A549 (cell line): Measurements from ENCODE around the gene GPAM. TPM values are rescaled to one million over a fixed set of nuclear protein-coding genes. Genes with fewer than 3 reads are reported as not detected.
A peak's percentile ranks its signal among the peaks of the same experiment; 100 is the strongest.
"Not testable (repeated sequence)": the region's sequence is repeated elsewhere in the genome, so short reads cannot be mapped to it uniquely, and the experiment has no call there.

Experiments
- ATAC-seq, 2 experiments: fragments of 200-7000 bp in 1 of 2; fragments of >200 bp in 1 of 2; cut with Nextera tagmentation in 1 of 2; cut with Tn5 transposase in 1 of 2; 3 replicates each; pipeline versions ENCODE4 v1.8.0 to v1.9.1; 2018 to 2020; ENCODE audit warnings: mild to moderate bottlenecking in 1 of 2, moderate library complexity in 1 of 2
- CTCF ChIA-PET: fragments of 300-600 bp; sonication (Branson Sonifier 250); formaldehyde crosslinking; extraction: SDS; loops from one replicate; lab custom pipeline; 2021; ENCODE audit warnings: antibody characterized with exemption, inconsistent platforms; lab: Yijun Ruan, JAX
- POLR2A ChIA-PET: fragments of 350-600 bp; formaldehyde crosslinking; extraction: SDS; loops from one replicate; lab custom pipeline; 2021; ENCODE audit warnings: antibody characterized with exemption, inconsistent platforms; lab: Yijun Ruan, JAX
- DNase-seq, 2 experiments: peaks; one replicate each; pipeline versions ENCODE4 v3.0.0 to v3.0.0-alpha.2; 2011 to 2016; ENCODE audit warnings: low read depth in 1 of 2, low spot score in 1 of 2
- FAIRE-seq: peaks from 2 replicates; lab custom pipeline; 2011; peaks lifted over from hg19 to GRCh38; lab: Jason Lieb, UNC
- H3K27ac ChIP-seq, 2 experiments: fragments of >200 bp; sonication (Bioruptor Twin); formaldehyde crosslinking; 3 replicates each; pipeline ENCODE4 v1.5.1; 2016 to 2017
- H3K4me1 ChIP-seq: fragments of >200 bp; sonication (Bioruptor Twin); formaldehyde crosslinking; 3 replicates; pipeline ENCODE4 v1.6.1; 2016
- H3K4me2 ChIP-seq: fragments of >200 bp; sonication (Bioruptor Twin); formaldehyde crosslinking; 3 replicates; pipeline ENCODE4 v1.6.1; 2016
- H3K4me3 ChIP-seq: fragments of >200 bp; sonication (Bioruptor Twin); formaldehyde crosslinking; 3 replicates; pipeline ENCODE4 v1.5.1; 2016
- H3K9me3 ChIP-seq: fragments of >200 bp; sonication (Bioruptor Twin); formaldehyde crosslinking; 3 replicates; pipeline ENCODE4 v1.6.1; 2016
- ZC3H11A ChIP-seq: fragments of 450-650 bp; IDR thresholded peaks from 2 replicates; pipeline ENCODE4 v1.6.1; 2014; ENCODE audit warnings: antibody characterized with exemption, mild to moderate bottlenecking
- WGBS: methylation state at CpG from one replicate; pipeline ENCODE4 v1.1.6; 2017; ENCODE audit errors: missing lambda C conversion rate; 5-methylcytosine and 5-hydroxymethylcytosine counted together
- polyA plus RNA-seq, 4 experiments: library from polyadenylated mRNA; depleted of rRNA in 3 of 4; stranded (reverse); fragments of >200 nt; fragmentation: RNase III in 1 of 4; extraction: RNeasy Plus Mini Kit Qiagen cat#74134 plus additional on column Dnase treatment in 1 of 4; gene quantifications; 2 replicates in 3 of 4; 3 replicates in 1 of 4; pipeline ENCODE4 v1.2.3, GENCODE V29; 2011 to 2017

Gene GPAM
- polyA plus RNA-seq, 2 of the 4 experiments (the other 2 are of a cell fraction) = 5.7 to 13.3 TPM

GRCh38 chr10:112109779-112110178, 73.8 kb downstream of the GPAM start:
- CTCF ChIA-PET, ATAC-seq, H3K9me3 ChIP-seq, H3K4me3 ChIP-seq, DNase-seq, POLR2A ChIA-PET, H3K4me1 ChIP-seq, H3K4me2 ChIP-seq, FAIRE-seq, H3K27ac ChIP-seq: not testable (repeated sequence)
- 0 out of 2 replicates have a peak, but pooled peaks have one; percentile 8 for TF ChIP-seq ZC3H11A
- no CpG with 5 or more reads among the region's 2 CpGs for WGBS

Other genes starting within 250 kb of the GPAM start
- gene TECTB, start 99.6 kb upstream of the GPAM start, polyA plus RNA-seq (2011; rRNA removed) = not detected in 2 replicates
- not detected in 3 replicates for gene TECTB, start 99.6 kb upstream of the GPAM start, polyA plus RNA-seq (2017; fragmentation: RNase III; extraction: RNeasy Plus Mini Kit Qiagen cat#74134 plus additional on column Dnase treatment)
- 0.24 and 0.25 TPM in 2 replicates for gene ACSL5, start 190.4 kb upstream of the GPAM start, polyA plus RNA-seq (2011; rRNA removed)
- 0.07 to 0.15 TPM in 2 of 3 replicates, not detected in the other for gene ACSL5, start 190.4 kb upstream of the GPAM start, polyA plus RNA-seq (2017; fragmentation: RNase III; extraction: RNeasy Plus Mini Kit Qiagen cat#74134 plus additional on column Dnase treatment)